ENCODE results near the gene EHD2.
"Not testable (repeated sequence)": the region's sequence is repeated elsewhere in the genome, so short reads cannot be mapped to it uniquely, and the experiment has no call there.

Gene EHD2

GRCh38 chr19:47766670-47767069 is 53.4 kb downstream of the EHD2 start:
- in situ Hi-C loops (cut with HindIII; ENCODE audit: low sequenced_read_pairs) = no loop called here
- TF ChIP-seq, protein P1, sequence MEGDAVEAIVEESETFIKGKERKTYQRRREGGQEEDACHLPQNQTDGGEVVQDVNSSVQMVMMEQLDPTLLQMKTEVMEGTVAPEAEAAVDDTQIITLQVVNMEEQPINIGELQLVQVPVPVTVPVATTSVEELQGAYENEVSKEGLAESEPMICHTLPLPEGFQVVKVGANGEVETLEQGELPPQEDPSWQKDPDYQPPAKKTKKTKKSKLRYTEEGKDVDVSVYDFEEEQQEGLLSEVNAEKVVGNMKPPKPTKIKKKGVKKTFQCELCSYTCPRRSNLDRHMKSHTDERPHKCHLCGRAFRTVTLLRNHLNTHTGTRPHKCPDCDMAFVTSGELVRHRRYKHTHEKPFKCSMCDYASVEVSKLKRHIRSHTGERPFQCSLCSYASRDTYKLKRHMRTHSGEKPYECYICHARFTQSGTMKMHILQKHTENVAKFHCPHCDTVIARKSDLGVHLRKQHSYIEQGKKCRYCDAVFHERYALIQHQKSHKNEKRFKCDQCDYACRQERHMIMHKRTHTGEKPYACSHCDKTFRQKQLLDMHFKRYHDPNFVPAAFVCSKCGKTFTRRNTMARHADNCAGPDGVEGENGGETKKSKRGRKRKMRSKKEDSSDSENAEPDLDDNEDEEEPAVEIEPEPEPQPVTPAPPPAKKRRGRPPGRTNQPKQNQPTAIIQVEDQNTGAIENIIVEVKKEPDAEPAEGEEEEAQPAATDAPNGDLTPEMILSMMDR (IDR thresholded peaks at IDR 0.05; ENCODE audit: low read depth, low read length, missing control alignments) = no peak
- no peak overlapping the region for H3K4me3 ChIP-seq (ENCODE audit: low read depth, low read length)
- no peak for DNase-seq (ENCODE audit: low read depth)

DNA sequence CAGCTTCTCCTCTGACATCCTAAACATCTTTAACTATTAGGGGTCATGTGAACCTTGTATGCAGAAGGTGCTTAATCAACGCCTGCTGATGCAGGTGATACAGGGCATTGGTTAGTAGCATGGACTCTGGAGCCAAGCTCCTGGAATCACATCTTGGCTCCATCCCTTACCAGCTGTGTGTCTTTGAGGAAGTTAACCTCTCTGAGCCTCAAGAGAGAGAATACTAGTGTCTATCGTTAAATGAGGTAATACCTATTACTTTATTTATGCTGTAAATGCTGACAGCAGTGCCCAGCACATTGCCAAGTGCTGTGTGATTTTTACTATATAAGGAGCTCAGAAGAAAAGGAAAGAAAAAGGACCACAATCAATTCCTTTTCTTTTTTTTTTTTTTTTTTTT is 54.1 kb downstream of the EHD2 start:
- no peak for DNase-seq (ENCODE audit: low read depth)
- no peak overlapping the region for H3K4me3 ChIP-seq (ENCODE audit: low read depth, low read length)
- in situ Hi-C loops (cut with HindIII; ENCODE audit: low sequenced_read_pairs) = no loop called here
- TF ChIP-seq, protein P1 (IDR thresholded peaks at IDR 0.05; ENCODE audit: low read depth, low read length, missing control alignments) = no peak

DNA sequence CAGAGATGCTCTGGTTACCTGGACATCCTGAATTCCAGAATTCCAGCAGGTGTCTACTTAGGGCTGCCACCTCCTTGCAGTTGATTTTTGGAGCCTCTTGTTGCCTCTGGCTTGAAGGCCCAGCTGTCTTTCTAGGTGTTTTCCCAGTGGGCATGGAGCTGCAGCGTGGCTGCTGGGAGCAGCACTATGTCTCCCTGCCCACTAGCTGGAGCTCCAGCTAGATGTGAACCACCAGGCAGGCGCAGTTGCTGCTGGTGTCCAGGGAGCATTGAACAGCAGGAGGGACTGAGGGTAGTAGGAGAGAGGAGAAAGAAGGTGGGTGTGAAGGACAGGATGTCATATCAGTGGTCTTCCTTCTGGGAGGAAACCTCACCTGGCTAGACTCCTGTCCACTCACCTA is 55.4 kb downstream of the EHD2 start:
- H3K4me3 ChIP-seq (ENCODE audit: low read depth, low read length) = no peak overlapping the region
- TF ChIP-seq, protein P1 (IDR thresholded peaks at IDR 0.05; ENCODE audit: low read depth, low read length, missing control alignments) = no peak
- DNase-seq (ENCODE audit: low read depth) = no peak
- in situ Hi-C loops (cut with HindIII; ENCODE audit: low sequenced_read_pairs) = no loop called here

DNA sequence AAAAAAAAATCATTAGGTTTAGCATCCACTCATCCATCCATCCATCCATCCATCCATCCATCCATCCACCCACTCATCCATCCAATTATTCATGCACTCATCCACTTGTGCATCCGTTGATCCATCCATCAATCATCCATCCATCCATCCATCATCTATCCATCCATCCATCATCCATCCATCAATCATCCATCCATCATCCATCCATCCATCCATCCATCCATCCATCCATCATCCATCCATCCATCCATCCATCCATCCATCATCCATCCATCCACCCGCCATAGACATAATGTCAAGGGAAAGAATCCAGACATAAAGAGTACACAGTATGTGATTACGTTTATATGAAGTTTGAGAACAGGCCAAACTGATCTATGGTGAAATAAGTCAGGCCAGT is 56.3 kb downstream of the EHD2 start:
- H3K4me3 ChIP-seq (ENCODE audit: low read depth, low read length) = no peak overlapping the region
- in situ Hi-C loops (cut with HindIII; ENCODE audit: low sequenced_read_pairs) = no loop called here
- TF ChIP-seq, protein P1 (IDR thresholded peaks at IDR 0.05; ENCODE audit: low read depth, low read length, missing control alignments) = no peak
- DNase-seq (ENCODE audit: low read depth) = no peak

DNA sequence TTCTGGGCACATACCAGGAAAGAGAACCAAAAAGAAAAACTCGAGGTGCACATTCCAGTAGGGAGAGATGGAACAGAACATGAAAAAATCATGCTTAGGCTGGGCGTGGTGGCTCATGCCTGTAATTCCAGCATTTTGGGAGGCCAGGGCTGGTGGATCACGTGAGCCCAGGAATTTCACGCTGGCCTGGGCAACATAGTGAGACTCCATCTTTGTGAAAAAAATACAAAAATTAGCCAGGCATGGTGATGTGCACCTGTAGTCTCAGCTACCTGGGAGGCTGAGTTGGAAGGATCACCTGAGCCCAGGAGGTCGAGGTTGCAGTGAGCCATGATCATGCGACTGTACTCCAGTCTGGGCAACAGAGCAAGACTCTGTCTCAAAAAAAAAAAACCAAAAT is 58.1 kb downstream of the EHD2 start:
- H3K4me3 ChIP-seq (ENCODE audit: low read depth, low read length); in situ Hi-C loops (cut with HindIII; ENCODE audit: low sequenced_read_pairs); DNase-seq (ENCODE audit: low read depth): not testable (repeated sequence)

- H3K4me3 ChIP-seq (ENCODE audit: low read depth, low read length) = no peak overlapping the region
- in situ Hi-C loops (cut with HindIII; ENCODE audit: low sequenced_read_pairs) = no loop called here
- DNase-seq (ENCODE audit: low read depth) = no peak
- TF ChIP-seq, protein P1 (IDR thresholded peaks at IDR 0.05; ENCODE audit: low read depth, low read length, missing control alignments) = no peak
Measured at GRCh38 chr19:47776568-47776967, 63.3 kb downstream of the EHD2 start.

GRCh38 chr19:47777245-47778048 is 64.2 kb downstream of the EHD2 start:
- H3K4me3 ChIP-seq (ENCODE audit: low read depth, low read length) = peak overlapping the region; percentile 93
- DNase-seq (ENCODE audit: low read depth); in situ Hi-C loops (cut with HindIII; ENCODE audit: low sequenced_read_pairs): not testable (repeated sequence)

Measured in astrocyte of the cerebellum (primary cell).